NCI-H2196 treated with DMSO at 0.1 percent for 48 hours (cell line): ENCODE results near the gene RRAS.
A peak's percentile ranks its signal among the peaks of the same experiment; 100 is the strongest.

ENCODE experiments used
- DNase-seq: peaks from one replicate; lab custom pipeline; 2025; ENCODE audit not compliant: unreplicated experiment; lab: John Stamatoyannopoulos, UW

The RRAS gene

GRCh38 chr19:49596954-49597702 is 42.8 kb downstream of the RRAS start:
- no peak for DNase-seq

GRCh38 chr19:49596407-49596806 is 43.5 kb downstream of the RRAS start:
- no peak for DNase-seq

DNA sequence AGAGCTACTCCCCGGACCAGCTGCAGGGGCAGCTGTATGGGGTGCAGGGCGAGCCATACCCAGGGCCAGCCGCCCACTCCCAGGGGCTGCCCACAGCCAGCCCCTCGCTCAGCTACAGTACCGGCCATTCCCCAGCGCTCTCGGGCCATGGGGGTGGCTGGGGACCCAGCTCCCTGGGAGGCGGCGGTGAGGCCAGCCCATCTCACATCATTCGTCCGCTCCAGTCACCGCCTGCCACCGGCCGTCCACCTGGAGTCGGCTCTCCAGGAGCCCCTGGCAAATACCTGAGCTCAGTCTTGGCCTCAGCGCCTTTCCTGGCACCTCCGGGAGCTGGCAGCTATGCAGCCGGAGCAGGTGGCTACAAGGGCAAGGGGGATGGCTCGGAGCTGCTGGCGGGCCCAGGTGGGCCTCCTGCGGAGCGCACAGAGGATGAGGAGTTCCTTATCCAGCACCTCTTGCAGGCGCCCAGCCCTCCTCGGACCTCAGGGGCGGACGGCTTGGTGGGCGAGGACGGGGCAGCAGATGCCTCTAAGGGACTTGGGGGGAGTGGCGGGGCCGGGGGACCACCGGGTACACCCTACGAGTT is 44.0 kb downstream of the RRAS start:
- no peak for DNase-seq

DNA sequence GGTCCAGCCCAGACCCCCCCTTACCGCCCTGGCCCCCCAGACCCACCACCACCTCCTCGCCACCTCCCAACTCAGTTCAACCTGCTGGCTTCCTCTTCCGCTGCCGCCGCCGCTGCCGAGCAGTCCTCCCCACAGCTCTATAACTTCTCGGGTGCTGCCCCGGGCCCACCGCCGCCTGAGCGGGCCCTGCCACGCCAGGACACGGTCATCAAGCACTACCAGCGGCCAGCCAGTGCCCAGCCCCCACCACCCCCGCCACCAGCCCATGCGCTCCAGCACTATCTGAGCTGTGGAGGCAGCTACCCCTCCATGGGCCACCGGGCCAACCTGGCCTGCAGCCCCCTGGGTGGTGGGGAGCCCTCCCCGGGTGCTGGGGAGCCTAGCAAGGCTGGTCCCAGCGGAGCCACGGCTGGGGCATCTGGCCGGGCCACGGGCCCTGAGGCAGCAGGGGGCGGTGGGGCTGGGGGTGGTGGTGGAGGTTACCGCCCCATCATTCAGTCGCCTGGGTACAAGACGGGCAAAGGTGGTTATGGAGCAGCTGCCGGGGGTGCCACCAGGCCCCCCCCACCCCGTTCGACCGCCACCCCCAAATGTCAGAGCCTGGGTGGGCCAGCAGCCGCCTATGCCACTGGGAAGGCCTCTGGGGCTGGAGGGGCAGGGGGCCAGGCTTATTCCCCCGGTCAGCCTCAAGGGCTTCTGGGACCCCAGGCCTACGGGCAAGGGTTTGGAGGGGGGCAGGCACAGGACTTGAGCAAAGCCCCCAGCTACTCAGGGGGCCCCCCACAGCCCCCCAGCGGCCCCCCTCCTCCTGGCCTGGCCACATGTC is 44.7 kb downstream of the RRAS start:
- DNase-seq, result no peak

DNA sequence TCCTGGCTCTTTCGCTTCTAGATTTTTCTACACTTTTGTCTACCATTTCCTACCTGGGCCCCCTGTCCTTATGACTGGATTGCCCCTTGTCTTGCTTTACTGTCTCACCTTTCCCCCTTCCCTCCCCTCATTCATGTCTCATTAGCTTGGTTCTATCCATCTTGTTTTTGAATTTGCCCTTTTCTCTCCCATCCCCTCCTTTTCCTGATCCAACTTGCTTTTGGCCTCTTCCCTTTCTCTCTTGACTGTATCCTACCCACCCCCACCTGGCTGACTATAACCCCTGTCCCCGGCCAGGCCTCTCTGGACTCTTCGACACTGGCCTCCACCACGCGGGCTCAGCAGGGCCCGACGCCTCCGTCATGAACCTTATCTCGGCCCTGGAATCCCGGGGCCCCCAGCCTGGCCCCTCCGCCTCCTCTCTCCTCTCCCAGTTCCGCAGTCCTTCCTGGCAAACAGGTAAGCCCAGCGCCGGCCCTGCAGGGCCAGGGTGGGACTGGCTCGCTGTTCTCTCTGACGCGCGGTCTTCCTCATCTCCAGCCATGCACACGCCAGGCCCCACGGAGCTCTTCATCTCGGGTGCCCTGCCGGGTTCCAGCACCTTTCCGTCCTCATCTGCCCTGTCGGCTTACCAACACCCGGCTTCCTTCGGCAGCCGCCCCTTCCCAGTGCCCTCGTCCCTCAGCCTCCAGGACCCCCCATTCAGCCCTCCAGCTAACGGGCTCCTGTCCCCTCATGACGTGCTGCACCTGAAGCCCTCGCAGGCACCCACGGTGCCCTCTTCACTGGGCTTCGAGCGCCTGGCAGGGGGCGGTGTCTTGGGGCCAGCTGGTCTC is 45.6 kb downstream of the RRAS start:
- no peak for DNase-seq

GRCh38 chr19:49593233-49594113 is 46.5 kb downstream of the RRAS start:
- peak; percentile 91 for DNase-seq

GRCh38 chr19:49592486-49593232 is 47.3 kb downstream of the RRAS start:
- no peak for DNase-seq

DNA sequence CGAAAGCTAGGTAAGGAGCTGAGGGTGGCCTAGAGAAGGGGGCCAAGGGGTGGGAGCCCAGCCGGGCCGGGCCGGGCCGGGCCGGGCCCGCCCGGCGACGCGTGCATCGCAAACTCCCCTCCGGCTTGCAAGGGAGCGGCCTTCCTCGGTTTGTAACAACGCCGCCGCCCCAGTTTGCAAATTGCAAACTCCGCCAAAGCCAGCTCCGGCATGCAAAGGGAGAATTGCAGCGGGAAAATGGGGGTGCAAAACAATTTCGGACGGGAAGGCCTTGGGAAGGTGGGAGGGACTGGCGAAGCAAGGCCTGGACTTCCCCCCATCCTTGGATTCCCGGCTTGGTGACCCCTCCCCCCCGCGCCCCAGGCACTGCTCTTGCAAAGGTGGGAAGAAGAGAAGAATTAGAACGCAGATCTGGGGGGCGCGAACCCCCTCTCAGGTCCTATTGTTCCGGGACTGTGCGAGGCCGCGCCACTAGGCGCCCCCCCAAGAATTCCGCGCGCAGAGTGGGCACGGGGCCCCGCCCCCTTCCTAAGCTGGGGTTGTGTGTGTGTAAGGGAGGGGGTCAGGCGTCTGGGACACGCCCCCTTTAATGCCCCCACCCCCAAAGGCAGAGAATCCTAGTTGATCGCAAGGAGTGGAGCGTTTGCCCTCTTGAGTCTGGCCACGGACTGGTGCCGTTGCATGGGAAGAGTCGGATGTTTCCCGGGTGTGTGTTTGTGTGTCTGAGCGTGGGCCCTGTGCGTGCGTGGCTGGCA is 48.0 kb downstream of the RRAS start:
- no peak for DNase-seq

GRCh38 chr19:49590971-49591730 is 48.8 kb downstream of the RRAS start, which contains the start of gene PRR12:
Gene PRR12, plus strand, starts transcription at chr19:49591182. Its CDS starts 473 bp downstream, at chr19:49591655.
- DNase-seq, result peak; percentile 61

- peak; percentile 98 for DNase-seq
Observed at GRCh38 chr19:49590071-49590970, 49.6 kb downstream of the RRAS start.

DNA sequence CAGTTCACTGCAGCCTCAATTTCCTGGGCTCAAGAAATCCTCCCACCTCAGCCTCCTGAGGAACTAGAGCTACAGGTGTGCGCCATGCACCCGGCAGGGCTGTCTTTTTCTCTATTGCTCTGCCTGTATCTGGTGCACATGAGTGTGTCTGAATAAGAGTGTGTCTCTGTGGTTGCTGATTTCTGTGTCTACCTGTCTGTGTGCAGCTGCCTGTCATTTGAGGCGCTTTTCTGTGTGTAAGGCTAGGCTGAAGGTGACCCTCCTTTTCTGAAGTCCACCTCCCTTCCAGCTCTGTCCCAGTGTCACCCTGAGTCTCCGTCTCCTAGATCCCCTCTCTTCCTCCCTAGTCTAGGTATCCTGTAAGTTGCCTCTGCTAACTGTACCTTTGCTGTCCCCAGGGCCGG is 50.4 kb downstream of the RRAS start:
- no peak for DNase-seq

- no peak for DNase-seq
Observed at GRCh38 chr19:49588365-49589122, 51.4 kb downstream of the RRAS start.

DNA sequence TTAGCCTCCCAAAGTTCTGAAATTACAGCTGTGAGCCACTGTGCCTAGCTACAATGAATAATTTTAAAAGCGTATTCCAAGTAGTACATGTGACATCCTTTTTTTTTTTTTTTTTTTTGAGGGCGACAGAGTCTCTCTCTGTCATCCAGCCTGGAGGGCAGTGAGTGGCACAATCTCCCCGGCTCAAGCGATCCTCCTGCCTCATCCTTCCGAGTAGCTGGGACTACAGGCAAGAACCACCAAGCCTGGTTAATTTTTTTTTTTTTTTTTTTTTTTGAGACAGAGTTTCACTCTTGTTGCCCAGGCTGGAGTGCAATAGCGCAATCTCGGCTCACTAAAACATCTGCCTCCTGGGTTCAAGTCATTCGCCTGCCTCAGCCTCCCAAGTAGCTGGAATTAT is 52.7 kb downstream of the RRAS start:
- DNase-seq, result no peak
